Lung (tissue), 12 donors: ENCODE results near the gene CEP131. TPM values are rescaled to one million over a fixed set of nuclear protein-coding genes. Genes with fewer than 3 reads are reported as not detected.

Experiments used
- ATAC-seq: fragments of 200-7000 bp; cut with Tn5 transposase; one replicate; pipeline ENCODE4 v1.9.1; 2020; ENCODE audit warnings: moderate number of reproducible peaks; ENCODE audit not compliant: insufficient read depth, low FRiP score
- DNase-seq, 3 donors: peaks; one replicate each; pipeline ENCODE4 v3.0.0-alpha.2; 2013 to 2017
- H3K27ac ChIP-seq, 2 donors: one replicate each; pipeline ENCODE4 v1.5.1; 2013; ENCODE audit warnings: mild to moderate bottlenecking in 2 of 2, moderate library complexity in 2 of 2, control low read depth in 1 of 2, inconsistent platforms in 1 of 2, low read depth in 1 of 2, low read length in 1 of 2
- H3K27me3 ChIP-seq, 3 donors: one replicate each; pipeline ENCODE4 v1.5.1; 2013; ENCODE audit warnings: low read length in 2 of 3; ENCODE audit not compliant: control insufficient read depth in 3 of 3, insufficient read depth in 3 of 3
- H3K36me3 ChIP-seq, 4 donors: one replicate each; pipeline ENCODE4 v1.5.1; 2013; ENCODE audit warnings: low read length in 4 of 4, mild to moderate bottlenecking in 1 of 4, moderate library complexity in 1 of 4; ENCODE audit not compliant: control insufficient read depth in 4 of 4, insufficient read depth in 4 of 4
- H3K4me1 ChIP-seq, 5 donors: one replicate each; pipeline ENCODE4 v1.5.1; 2013; ENCODE audit warnings: low read length in 5 of 5, mild to moderate bottlenecking in 2 of 5, moderate library complexity in 1 of 5; ENCODE audit not compliant: control insufficient read depth in 5 of 5, insufficient read depth in 5 of 5
- H3K4me3 ChIP-seq: one replicate; pipeline ENCODE4 v1.5.1; 2013; ENCODE audit warnings: mild to moderate bottlenecking, control low read depth, moderate library complexity
- H3K9ac ChIP-seq, 2 donors: one replicate each; pipeline ENCODE4 v1.5.1; 2013; ENCODE audit warnings: low read length in 2 of 2, control low read depth in 1 of 2; ENCODE audit not compliant: insufficient read depth in 1 of 2
- H3K9me3 ChIP-seq, 4 donors: one replicate each; pipeline ENCODE4 v1.5.1; 2013; ENCODE audit warnings: low read length in 3 of 4, mild to moderate bottlenecking in 1 of 4, moderate library complexity in 1 of 4; ENCODE audit not compliant: control insufficient read depth in 4 of 4, insufficient read depth in 3 of 4
- WGBS, 2 donors: extraction: QIAGEN DNeasy Blood & Tissue Kit; methylation state at CpG; one replicate each; pipeline ENCODE4 v1.1.7; 2013; 5-methylcytosine and 5-hydroxymethylcytosine counted together
- polyA plus RNA-seq, 2 donors: library from polyadenylated mRNA; stranded (reverse); fragments of 200-250 nt; gene quantifications; one replicate each; pipeline ENCODE4 v1.2.1, GENCODE V29; 2013
- total RNA-seq, 2 donors: library from RNA; depleted of rRNA in 1 of 2; stranded (reverse); fragments of >200 nt in 1 of 2; gene quantifications; one replicate each; pipeline ENCODE4 v1.2.1, GENCODE V29; 2014 to 2021
- TF ChIP-seq, protein P1 (sequence below): IDR thresholded peaks from 2 replicates; pipeline ENCODE4 v1.5.1; 2012; ENCODE audit warnings: mild to moderate bottlenecking; ENCODE audit errors: control extremely low read depth, extremely low read depth
- donor health status: control.
- donor health status: control.
- donor health status: Bipolar disorder and iron deficiency.
- donor health status: healthy.
- donor health status: DM: yes; HTN: yes; CAD: no.

CEP131 gene
- total and polyA plus RNA-seq, 4 donors: 7.0 to 14.5 (median 10.9) TPM

DNA sequence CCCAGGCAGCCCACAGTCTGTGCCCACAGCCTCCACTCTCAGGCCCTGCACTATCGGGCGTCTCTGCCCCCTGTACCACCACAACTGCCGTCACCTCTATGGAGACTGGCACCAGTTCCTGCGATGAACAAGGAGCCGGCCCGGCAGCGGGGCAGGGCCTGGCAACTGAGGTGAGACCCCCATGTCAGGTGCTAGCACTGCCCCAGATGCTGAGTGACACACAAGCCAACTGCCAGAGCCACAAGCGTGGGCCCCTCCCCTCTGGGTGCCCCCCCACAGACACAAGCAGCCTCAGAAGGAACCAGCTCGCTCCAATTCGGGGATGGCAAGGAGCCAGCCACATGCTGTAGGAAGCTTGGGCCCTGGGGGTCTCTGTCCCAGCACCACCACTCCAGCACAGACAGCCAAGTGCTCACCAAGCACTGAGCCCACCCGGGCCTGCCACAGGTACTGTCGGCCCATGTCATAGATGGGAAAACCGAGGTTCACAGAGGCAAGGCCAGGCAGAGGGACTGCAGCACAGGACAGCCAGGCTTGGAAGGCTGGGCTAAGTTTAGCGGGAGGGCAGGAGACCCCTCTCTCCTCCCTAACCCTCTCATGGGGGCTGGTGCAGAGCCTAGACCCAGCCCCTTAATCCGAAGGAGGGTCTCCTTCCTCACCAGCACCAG is 58.9 kb downstream of the CEP131 start:
- no peak for DNase-seq
- Histone ChIP-seq H3K27ac (no peak overlapping the region), H3K9me3 (no peaks in the 10 kb centered on the region), H3K4me3 (no peak overlapping the region), H3K36me3 (no peaks in the 10 kb centered on the region), H3K4me1 (peaks cover 0 to 16% (median 3%) of the 10 kb centered on the region in 5 donors), H3K9ac (no peak overlapping the region), H3K27me3 (peaks cover 0 to 3% (median 0%) of the 10 kb centered on the region in 3 donors)
- no peak for ATAC-seq
- WGBS, 2 donors: 90 to 91% methylated on average over 15 of the region's 15 CpGs
- TF ChIP-seq, protein P1, sequence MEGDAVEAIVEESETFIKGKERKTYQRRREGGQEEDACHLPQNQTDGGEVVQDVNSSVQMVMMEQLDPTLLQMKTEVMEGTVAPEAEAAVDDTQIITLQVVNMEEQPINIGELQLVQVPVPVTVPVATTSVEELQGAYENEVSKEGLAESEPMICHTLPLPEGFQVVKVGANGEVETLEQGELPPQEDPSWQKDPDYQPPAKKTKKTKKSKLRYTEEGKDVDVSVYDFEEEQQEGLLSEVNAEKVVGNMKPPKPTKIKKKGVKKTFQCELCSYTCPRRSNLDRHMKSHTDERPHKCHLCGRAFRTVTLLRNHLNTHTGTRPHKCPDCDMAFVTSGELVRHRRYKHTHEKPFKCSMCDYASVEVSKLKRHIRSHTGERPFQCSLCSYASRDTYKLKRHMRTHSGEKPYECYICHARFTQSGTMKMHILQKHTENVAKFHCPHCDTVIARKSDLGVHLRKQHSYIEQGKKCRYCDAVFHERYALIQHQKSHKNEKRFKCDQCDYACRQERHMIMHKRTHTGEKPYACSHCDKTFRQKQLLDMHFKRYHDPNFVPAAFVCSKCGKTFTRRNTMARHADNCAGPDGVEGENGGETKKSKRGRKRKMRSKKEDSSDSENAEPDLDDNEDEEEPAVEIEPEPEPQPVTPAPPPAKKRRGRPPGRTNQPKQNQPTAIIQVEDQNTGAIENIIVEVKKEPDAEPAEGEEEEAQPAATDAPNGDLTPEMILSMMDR: no peak

DNA sequence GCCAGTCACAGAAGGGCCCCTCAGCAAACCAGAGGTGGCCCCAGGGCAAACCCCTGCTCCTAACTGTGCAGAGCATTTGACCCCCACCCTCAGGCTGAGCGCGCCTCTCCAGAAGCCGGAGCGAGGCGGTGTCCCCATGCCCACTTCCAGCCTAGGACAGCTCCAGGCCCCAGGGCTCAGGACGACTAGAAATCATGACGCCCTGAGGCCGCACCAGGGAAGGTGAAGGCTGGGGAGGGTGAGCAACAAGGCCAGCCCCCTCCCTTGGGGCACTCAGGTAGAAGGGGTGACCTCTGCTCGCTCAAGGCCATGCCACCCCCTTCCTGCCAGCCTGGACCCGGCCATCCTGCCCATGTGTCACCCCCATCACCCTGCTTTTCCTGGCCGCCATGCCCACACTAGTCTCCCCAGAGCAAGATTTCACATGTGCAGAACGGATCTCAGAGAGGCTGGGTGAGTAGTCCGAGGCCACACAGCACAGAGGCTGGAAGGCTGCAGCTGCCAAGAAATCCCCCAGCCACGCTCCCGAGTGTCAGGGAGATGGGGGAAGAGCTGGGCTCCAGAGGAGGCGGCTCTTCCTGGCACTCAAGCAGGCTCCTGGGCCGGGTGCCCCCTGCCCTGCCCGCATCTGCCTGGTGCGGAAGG is 59.6 kb downstream of the CEP131 start:
- H3K27ac ChIP-seq: no peak overlapping the region
- no peak overlapping the region for H3K4me3 ChIP-seq
- H3K36me3 ChIP-seq: no peaks in the 10 kb centered on the region
- TF ChIP-seq, protein P1: no peak
- WGBS, 2 donors: 91% methylated on average over 18 to 19 of the region's 19 CpGs
- H3K9ac ChIP-seq: no peak overlapping the region
- DNase-seq (no peak), ATAC-seq (no peak)
- H3K27me3 ChIP-seq: peaks cover 0 to 3% (median 0%) of the 10 kb centered on the region in 3 donors
- peaks cover 0 to 16% (median 3%) of the 10 kb centered on the region in 5 donors for H3K4me1 ChIP-seq
- no peaks in the 10 kb centered on the region for H3K9me3 ChIP-seq

- Histone ChIP-seq H3K4me3 (no peak overlapping the region), H3K27ac (no peak overlapping the region), H3K9ac (no peak overlapping the region), H3K4me1 (peaks cover 0 to 16% (median 3%) of the 10 kb centered on the region in 5 donors), H3K36me3 (no peaks in the 10 kb centered on the region), H3K9me3 (no peaks in the 10 kb centered on the region), H3K27me3 (peaks cover 0 to 3% (median 0%) of the 10 kb centered on the region in 3 donors)
- ATAC-seq (no peak), DNase-seq (no peak)
- 86 to 94% methylated on average over 11 of the region's 11 CpGs for WGBS, 2 donors
- TF ChIP-seq, protein P1: no peak
Measured at GRCh38 chr17:81162491-81162890, 60.3 kb downstream of the CEP131 start.
